Cerebellar nuclear complex (tissue), 1 donor: ENCODE measurements around the gene ZNF865.
"Not testable (repeated sequence)": the region's sequence is repeated elsewhere in the genome, so short reads cannot be mapped to it uniquely, and the experiment has no call there.

ENCODE experiments used
- DNase-seq, 2 experiments: peaks; one replicate each; lab custom pipeline; 2025; lab: John Stamatoyannopoulos, UW

The ZNF865 gene

DNA sequence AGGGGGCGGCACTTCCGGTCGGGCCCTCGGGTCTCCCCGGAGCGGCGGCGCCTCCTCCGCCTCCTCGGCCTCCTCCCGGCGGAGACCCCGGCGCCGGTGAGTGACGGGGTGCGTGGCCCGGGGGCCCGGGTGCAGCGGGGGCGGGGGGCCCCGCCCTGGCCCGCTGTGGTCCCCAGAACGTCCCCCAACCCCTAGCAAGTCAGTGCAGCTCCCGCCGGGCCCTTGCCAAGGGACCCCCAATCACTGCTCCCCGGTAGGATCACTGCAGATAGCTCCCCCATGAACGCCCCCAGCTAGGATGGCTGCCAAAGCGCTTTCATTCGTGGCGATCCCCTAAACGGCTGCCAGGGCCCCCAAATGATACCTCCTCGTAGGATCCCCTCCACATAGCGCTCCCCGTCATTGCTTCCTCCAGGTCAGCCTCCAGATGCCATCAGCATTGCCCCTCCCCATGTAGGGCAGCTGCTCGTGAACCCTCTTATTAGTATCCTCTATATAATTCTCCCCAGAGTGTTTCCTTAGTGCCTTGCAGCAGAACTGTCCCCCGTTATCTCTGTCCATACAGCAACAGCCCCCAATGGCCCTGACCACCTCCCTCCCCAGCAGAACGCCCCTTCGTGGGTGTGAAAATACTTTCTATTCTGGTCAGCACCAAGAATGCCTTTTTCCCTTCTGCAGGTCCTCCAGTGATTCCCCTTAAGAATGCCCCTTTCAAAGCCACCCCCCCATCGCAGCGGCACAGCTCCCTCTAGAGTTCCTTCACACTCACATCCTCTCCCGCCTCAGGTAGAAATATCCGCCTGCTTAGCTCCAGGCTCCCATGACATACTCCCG is at the start of gene ZNF865:
Gene ZNF865 (plus strand): TSS at position 11 of the 834 bp plus-strand sequence. CDS start 7,972 bp downstream, outside the sequence.
- DNase-seq, result peak in 1 of 2 experiments; percentile 26

DNA sequence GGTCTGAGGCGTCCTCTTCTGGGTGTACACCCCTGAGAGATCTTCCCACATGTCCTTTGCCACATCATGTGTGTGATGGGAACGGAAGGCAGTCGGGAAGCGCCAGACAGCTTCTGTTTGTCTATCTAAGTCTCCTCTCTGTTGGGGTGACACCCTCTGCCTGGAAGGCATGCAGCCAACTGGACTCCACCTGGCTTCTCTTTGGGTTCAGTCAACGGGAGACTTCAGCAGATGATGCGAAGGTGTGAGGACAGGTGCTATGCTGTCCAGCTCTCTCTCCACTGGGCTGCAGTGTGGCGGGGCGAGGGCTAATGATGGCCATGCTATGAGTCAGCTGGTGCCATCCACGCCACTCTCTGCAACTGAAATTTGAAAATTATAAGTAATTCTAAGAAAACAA is 45.8 kb upstream of the ZNF865 start:
- no peak for DNase-seq

DNA sequence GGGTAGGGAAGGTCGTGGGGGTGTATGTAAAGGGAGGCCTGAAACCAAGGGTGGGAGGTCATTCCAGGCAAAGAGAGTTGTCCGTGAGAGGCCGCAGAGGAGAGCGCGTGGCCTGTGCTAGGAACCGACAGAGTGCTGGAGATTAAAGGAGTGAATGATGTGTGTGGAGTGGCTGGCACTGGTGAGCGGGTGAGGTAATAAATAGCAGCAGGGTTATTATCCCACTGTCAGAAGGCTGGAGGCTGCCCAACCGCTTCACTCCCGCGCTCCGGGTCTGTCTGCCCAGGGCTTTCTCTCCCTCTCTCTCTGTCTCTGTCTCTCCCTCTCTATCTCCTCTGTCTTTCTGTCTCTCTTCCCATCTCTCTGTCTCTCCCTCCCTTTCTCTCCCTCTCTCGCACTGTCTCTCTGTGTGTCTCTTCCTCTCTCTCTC is 42.2 kb upstream of the ZNF865 start:
- peak; percentile 68 to 87 for DNase-seq

DNA sequence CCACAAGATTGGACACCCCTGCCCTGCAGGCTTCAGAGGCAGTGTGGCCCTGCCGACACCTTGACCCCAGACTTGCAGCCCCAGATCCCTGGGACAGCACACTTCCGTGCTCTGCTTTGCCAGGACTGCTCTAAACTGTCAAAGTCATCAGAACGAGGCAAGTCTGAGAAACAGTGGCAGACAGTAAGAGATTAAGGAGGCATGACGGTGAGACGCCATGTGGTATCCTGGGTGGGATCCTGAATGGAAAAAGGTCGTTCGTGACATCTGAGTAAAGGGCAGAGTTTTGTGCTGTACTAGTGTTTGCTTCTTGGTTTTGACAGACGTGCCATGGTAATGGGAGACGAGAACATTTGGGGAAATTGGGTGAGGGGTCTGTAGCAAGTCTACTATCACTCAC is 38.6 kb upstream of the ZNF865 start:
- DNase-seq, result no peak

DNA sequence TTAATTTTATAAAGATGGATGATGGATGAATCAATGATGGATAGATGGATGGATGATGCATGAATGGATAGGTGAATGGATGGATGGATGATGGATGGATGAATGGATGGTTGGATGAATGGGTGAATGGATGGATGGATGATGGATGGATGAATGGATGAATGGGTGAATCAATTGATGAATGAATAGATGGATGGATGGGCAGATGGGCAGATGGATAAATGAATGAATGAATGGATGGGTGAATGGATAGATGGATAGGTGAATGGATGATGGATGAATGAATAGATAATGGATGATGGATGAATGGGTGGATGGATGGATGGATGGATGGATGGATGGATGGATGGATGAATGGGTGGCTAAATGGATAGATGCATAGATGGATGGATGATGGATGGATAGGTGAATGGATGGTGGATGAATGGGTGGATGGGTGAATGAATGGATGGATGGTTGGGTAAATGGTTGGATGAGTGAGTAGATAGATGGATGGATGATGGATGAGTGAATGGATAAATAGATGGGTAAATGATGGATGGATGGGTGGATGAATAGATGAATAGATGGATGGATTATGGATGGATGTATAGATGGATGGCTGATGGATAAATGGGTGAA is 37.6 kb upstream of the ZNF865 start:
- DNase-seq, result no peak

DNA sequence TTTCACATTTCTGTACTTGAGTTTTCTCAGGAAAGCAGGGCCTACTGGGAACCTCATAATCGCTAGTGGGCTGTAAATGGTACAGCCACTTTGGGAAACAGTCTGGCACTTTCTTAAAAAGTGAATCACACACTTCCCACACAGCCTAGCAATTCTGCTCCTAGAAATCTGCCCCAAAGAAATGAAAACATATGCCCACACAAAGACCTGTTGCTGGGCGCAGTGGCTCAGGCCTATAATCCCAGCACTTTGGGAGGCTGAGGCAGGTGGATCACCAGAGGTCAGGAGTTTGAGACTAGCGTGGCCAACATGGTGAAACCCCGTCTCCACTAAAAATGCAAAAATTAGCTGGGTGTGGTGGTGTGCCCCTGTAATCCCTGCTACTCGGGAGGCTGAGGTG is 36.0 kb upstream of the ZNF865 start:
- DNase-seq, result not testable (repeated sequence)

DNA sequence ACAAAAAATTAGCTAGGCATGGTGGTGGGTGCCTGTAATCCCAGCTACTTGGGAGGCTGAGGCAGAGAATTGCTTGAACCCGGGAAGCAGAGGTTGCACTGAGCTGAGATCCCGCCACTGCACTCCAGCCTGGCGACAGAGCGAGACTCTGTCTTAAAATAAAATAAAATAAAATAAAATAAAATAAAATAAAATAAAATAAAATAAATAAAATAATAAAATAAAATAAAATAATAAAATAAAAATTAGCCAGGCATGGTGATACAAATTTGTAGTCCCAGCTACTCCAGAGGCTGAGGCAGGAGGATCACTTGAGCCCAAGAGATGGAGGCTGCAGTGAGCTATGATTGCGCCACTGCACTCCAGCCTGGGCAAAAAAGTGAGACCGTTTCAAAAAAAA is 31.5 kb upstream of the ZNF865 start:
- not testable (repeated sequence) for DNase-seq

DNA sequence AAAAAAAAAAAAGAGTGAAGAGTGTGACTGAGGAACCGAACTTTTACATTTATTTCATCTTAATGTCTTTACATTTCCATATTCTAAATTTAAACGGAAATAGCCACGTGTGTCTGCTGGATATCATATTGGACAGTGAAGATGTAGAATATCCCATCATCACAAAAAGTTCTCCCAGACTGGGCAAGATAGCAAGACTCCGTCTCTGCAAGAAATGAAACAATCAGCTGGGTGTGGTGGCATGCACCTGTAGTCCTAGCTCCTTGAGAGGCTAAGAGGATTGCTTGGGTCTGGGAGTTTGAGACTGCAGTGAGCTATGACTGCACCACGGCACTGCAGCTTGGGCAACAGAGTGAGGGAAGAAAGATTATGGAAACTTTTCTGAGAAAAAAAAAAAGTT is 28.7 kb upstream of the ZNF865 start:
- no peak for DNase-seq

DNA sequence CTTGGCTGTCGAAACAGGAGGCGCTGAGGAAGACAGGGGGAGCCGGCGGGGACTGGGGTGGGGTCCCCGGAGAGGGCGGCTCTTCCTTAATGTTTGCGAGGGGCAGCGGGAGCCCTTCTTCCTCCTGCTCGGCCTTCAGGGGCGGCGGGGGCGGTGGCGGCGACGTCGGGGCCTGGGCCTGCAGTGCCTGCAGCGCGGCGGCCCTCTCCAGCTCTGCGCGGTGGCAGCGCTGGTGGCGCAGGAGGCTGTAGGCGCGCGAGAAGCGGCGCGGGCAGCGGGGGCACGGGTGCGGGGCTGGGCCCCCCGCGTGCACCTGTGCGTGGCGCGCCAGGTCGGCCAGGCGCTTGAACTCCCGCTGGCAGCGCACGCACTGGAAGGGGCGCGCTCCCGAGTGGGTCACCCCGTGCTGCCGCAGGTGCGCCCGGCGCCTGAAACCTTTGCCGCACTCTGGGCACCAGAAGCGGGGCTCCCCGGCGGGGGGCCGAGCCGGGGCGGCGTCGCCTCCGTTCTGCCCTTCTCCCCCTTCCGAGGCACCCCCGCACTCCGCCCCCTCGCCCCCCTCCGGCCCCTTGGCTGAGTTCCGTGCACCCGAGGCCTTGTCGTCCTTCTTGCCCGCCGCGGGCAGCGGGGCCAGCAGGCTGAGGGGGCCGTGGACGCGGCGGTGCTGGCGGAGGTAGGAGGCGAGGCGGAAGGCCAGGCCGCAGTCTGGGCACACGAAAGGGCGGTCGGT is 27.3 kb upstream of the ZNF865 start:
- no peak for DNase-seq

DNA sequence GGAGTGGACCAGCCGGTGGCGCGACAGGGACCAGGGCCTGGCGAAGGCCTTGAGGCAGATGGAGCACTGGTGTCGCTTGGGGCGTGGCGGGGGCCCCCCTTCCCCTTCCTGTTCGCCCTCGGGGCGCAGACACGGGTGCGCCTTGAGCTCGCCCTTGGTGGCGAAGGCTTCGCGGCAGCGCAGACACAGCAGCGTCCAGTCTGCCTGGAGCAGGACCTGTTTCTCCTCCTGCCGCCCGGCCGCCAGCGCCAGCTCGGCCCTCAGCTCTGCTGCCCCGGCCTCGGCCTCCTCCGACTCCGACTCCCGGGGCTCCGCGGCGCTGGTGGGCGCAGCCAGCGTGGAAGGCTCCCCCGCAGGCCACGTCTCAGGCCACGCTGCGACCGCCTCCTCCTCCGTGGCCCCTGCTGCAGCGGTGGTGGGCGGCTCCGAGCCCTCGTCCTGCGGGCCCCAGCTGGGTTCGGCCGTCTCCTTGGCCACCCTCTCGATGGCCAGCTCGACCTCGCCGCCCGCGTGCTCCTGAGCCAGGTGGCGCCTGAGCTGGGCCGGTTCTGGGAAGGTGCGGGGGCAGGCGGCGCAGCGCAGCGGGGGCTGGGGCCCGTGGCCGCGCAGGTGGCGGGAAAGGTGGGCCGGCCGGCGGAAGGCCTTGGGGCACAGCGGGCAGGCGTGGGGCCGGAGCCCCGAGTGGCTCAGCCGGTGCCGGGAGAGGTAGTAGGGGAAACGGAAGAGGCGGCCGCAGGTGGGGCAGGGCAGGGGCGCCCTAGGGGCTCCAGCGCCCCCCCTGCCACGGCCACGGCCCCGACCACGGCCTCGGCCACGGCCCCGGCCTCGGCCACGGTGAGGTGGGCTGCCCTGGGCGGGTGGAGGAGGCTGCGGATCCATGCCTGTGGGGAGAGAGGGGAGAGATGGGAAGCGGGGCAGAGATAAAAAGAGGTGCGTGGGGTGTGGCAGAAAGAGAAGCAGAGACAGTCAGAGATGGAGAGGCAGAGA is 26.4 kb upstream of the ZNF865 start:
- no peak for DNase-seq

DNA sequence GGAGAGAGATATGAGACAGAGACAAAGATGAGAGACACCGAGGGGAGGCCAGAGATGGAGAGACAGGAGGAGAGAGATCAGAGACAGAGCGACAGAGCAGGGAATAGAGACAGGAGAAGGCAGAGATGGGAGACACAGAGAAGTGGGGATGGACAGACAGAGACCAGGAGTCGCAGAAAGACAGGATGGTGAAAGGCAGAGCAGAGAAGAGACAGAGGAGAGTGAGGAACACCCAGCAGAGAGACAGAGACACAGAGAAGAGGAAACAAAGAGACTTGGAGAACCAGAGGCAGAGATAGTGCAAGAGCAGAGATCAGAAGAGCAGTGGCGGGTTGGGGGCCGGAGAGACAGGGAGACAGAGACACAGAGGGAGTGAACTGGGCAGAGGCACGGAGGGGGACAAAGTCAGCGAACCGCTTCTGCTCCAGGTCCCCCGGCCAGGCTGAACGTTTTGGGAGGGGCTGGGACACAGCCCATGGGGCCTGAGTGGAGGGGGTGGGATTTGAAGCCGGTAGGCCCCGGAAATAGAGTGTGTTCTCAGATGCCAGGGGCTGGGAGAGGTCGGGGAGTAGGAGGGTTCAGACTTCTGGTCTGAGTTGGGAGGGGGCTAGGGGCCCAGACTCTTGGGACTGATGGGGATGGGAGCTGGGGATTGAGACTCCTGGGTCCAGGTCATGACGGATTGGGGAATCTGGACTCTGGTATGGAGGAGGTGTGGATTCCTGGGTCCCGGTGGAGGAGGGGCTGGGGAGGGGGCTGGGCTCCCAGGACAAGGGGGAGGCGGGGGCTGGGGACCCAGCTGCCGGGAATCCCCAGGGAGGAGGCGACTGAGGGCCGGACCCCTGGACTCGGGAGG is 25.5 kb upstream of the ZNF865 start:
- DNase-seq, result no peak

DNA sequence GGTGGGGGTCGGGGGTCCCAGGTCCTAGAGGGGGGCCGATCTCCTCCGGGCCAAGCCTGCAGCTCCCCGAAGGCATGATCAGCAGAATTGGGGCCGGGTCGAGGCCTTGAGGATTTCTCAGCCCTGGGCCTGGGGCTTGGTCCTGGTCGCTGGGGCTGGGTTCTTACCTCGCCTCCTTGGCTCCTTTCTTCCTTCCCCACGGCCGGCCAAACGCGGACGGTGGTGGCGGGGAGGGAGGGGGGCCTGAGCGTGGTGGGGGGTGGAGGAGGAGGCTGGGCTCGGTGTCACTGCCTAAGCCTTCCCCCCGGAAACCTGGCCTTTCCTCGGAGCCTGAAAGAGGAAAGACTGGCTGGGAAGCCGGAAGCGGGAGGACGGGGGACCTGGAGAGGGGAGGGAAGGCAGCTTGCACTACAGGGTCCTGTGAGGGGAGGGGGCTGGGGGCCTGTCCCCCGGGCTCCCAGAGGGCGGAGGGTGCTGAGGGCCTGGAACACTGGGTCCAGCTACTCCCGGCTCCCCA is 24.8 kb upstream of the ZNF865 start, which contains the start of gene ZNF579:
Gene ZNF579 (minus strand): TSS at position 221 of the 517 bp plus-strand sequence. CDS start 1,209 bp downstream, outside the sequence.
- peak in 1 of 2 experiments; percentile 54 for DNase-seq

DNA sequence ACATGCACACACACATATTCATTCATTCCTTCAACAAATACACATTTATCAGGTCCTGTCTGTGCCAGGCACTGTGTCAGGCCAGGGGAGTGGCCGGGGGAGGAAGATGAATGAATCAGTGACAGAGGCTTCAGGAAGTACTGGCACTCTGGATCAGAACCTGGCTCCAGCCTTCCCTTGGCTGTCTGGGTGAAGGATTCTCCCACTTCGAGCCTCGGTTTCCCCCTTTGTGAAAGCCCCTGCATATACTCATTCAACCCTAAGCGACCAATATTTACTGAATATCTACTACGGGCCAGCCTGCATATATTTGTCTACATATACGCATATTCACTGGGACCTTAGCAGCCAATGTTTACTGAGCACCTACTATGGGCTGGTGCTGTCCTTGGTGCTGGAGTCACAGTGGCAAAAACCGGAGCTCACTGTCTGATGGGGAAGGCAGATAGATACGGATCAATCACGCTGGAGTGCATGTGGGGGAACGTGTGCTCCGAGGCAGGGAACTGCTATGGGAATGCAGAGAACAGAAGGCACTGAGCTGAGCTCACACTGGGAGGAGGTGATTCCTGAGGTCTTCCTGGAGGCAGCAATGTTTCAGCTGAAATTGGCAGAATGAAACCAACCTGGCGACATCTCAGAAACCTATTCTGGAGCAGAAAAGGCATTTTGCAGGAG is 24.2 kb upstream of the ZNF865 start:
- no peak for DNase-seq

DNA sequence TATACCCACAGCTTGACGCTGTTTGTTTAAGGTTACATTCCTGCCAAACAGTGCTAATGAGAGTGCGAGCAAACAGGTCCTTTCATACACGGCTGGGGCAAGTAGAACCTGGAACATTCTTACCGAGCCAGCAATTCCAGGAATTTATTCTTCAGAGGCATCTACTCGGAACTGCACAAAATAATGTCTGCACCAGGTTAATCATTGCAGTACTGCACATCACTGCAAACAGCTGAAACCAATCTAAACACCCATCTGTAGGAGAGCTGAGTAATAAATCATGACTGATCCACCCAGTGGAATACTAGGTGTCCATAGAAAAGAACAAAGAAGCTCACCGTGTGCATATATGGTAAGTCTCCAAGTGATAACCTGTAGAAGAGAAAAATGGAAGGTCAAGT is 23.6 kb upstream of the ZNF865 start:
- DNase-seq, result no peak

DNA sequence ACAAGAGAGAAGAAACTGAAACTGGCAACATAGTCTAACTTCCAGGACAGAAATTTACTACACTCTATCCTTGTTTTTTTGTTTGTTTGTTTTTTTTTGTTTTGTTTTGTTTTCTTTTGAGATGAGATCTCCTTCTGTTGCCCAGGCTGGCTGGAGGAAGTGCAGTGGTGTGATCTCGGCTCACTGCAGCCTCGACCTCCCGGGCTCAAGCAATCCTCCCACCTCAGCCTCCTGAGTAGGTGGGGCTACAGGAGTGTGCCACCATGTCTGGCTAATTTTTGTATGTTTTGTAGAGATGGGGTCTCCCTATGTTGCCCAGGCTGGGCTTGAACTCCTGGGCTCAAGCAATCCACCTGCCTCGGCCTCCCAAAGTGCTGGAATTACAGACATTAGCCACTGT is 23.2 kb upstream of the ZNF865 start:
- not testable (repeated sequence) for DNase-seq

DNA sequence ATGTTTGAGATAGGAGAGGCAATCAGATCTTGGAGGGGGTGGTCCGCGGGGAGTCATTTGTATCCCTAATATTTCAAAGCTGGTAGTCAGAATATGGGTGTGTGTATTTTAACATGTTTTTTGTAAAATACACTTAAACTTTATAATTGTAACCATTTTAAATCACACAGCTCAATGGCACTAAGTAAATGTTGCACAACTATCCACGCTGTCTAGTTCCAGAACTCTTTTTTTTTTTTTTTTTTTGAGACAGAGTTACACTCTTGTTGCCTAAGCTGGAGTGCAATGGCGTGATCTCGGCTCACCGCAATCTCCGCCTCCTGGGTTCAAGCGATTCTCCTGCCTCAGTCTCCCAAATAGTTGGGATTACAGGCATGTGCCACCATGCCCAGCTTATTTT is 21.6 kb upstream of the ZNF865 start:
- DNase-seq, result not testable (repeated sequence)

DNA sequence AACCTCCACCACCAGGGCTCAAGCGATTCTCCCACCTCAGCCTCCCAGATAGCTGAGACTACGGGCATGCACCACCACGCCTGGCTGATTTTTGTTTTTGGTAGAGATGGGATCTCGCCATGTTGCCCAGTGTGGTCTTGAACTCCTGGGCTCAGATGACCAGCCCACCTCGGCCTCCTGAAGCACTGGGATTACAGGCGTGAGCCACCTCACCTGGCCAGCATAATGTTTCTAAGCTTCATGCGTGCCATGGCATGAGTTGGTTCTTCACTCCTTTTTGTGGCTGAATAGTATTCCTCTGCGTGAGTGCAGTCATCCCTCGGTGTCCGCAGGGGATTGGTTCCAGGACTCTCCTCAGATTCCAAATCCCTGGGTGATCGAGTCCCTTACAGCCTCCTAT is 20.6 kb upstream of the ZNF865 start:
- DNase-seq, result no peak

DNA sequence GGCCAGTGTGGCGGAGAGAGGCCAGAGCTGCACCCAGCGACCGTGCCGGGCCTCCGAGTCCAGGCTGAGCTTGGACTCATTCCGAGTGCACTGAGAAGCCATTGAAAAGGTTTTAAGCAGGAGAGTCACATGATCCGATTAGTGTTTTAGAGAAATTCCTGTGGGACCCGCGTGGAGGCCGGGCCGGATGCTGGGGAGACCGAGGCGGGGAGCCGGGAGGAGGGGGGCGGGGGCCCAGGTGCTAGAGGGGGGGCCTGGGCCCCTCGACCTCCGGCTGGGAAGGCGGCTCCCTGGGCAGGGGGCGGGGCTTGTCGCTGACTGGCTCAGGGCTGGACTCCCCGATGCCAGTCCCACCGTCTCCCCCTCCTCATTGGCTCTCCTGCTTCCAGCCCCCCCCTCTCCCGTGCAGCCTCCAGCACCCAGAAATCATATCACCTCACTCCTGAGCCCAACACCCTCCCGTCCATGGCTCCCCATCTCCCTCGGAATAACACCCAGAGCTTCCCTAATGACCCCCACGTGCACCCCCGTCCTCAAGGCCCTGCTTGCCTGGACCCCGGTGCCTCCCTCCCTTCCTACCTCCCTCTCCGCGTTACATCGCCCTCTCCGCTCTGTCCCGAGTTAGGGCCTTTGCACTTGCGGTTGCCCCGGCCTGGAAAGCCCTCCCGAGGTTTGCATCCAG is 19.6 kb upstream of the ZNF865 start:
- no peak for DNase-seq
